AG08395 (cell line): Measurements from ENCODE around the gene FAM89B.

Experiments
- DNase-seq: peaks from one replicate; pipeline ENCODE4 v3.0.0; 2012; ENCODE audit warnings: mixed read lengths, low spot score

The FAM89B gene

DNA sequence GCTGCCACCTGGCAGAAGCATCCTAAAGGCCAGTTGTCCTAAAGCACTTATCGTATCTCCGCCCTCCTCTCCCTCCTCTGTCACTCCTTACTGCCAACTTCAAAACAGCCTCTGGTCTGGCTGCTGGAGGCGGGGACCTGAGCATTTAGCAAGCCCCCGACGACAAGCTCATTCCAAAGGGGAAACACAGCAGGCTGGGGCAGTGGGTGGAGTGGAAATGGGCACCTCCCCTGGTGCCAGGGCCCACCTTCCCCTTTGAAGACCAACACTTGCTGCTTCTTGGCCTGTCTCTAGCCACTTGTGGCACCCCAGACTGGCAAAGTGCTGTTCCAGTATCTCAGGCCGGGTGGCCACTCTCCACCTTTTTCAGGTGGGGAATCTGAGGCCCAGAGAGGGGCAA is 38.1 kb downstream of the FAM89B start:
- no peak for DNase-seq

DNA sequence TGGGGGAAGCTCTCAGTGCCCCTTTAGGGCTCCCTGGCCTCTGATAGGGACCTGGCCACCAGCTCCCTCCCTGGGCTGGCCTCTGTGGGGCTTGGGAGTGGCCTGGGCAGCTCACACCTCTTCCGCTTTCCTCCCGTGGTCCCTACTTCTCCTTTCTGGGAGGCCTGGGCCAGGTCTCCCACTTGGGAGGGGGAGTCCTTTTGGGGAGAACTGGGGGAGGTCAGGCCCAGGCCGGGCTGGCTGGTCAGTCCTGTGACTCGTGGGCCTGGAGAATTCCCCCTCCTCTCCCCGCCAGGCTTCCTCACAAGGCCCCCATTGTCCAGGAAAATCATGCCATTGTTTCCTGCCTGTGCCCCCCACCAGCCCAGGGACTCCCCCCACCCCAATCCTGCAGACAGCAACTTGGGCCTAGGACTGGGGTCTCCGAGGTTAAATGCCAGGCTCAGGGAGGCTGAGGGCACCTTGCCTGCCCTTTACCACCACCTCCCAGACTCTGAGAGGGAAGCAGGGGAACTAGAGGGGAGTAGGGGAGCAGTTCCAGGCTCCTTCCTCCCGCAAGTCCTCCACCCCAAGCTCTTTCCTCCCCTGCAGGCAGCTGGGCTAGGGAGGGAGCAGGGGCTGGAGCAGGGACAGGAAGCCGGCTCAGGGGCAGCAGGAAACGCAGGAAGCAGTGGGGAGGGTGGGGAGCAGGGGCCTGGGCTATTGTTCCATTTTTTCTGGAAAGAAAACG is 38.9 kb downstream of the FAM89B start:
- no peak for DNase-seq

GRCh38 chr11:65611758-65612603 is 39.6 kb downstream of the FAM89B start:
- DNase-seq, result no peak

GRCh38 chr11:65612691-65613090 is 40.4 kb downstream of the FAM89B start:
- no peak for DNase-seq

DNA sequence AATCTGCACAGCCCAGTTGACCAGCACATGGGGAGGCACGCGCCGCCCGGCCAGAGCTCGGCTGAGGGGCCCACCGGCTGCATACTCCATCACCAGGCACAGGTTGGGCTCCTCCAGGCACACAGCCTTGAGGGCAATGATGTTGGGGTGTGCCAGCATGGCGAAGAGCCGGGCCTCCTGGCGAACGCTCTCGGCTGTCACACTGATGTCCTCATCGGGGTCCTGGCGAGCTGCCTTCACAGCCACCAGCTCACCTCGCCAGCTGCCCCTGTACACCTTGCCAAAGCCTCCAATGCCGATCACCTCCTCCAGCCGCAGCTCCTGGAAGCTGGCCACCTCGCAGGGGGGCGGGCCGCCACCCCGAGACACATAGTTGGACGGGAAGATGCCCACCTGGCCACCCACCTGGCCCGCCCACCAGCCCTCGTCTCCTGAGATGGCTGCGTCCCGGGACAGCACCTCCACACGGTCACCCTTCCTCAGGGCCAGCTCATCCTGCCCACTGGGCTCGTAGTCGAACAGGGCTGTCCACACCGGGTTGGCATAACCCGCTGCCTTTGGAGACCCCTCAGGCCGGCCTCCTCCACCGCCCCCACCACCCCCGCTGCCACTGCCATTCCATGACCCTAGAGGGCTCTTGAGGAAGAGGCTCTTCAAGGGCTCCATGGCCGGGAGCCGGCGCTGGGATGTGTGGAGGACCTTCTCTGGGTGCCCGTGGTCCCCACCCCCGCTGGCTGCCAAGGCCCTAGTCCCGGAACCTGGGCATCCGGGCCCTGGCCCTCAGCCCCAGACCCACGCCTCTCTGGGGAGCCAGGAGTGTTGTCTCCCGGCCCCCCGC is 41.0 kb downstream of the FAM89B start:
- peak; percentile 12 for DNase-seq

DNA sequence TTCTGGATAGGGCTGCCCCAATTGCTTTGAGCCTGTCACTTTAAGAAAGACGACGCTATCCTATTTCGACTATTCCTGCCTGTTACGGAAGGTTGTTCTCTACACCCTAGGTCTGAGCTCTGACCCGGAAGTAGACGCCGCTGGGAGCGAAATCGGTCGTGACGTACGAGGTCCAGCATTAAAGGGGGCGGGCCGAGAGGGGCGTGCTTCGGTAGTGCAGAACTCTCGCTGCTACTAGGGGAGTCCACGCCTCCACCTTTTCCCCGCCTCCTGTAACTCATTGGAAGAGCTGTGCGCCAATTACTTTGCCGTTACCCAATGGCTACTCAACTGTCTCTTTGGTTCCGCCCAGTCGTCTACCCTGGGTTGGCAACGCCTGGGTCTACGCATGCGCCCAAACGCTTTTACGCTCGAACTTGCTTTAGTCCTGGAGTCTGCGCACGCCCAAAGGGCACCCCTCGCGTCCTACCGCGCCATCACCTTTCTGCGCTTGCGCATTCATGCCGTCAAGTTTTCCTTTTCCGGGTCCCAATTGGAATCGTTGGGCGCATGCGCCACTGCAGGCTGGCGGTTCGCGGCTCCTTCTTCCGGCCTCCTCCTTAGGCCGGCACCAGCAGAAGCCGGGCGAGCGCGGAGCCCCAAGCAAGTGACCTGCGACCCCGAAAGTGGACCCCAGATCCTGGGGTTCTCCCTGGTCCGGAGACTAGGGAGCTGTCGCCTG is 43.1 kb downstream of the FAM89B start, which contains the start of gene PCNX3:
Gene PCNX3, plus strand, starts transcription at position 548 of the 721 bp plus-strand sequence. CDS start 536 bp downstream, outside the sequence.
- DNase-seq, result peak; percentile 100

DNA sequence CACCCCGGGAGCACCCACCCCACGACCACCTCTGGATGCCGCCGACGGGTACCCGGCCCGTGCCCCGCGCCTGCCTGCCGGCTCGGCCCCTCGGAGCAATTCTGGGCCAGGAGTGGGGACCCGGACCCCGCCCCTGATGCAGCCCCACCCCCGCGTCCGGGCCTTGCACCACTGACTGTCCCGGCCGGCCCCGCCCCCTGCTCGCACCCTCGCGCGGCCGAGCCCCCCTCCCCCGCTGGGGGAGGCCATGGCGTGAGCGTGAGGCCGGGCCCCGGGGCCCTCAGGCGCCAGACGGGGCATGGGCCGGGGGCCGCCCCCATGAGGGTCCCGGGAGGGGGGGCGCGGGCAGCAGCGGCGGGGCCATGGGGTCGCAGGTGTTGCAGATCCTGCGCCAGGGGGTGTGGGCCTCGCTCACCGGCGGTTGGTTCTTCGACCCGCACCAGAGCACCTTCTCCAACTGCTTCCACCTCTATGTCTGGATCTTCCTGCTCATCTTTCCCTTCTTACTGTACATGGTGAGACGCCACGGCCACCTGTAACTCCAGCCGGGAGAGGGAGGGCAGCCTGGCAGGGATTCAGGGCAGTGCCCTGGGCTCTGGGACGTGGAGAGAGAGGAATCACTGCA is 43.7 kb downstream of the FAM89B start:
- DNase-seq, result peak; percentile 48

- no peak for DNase-seq
These were observed 44.2 kb downstream of the FAM89B start for GRCh38 chr11:65616575-65617001.

DNA sequence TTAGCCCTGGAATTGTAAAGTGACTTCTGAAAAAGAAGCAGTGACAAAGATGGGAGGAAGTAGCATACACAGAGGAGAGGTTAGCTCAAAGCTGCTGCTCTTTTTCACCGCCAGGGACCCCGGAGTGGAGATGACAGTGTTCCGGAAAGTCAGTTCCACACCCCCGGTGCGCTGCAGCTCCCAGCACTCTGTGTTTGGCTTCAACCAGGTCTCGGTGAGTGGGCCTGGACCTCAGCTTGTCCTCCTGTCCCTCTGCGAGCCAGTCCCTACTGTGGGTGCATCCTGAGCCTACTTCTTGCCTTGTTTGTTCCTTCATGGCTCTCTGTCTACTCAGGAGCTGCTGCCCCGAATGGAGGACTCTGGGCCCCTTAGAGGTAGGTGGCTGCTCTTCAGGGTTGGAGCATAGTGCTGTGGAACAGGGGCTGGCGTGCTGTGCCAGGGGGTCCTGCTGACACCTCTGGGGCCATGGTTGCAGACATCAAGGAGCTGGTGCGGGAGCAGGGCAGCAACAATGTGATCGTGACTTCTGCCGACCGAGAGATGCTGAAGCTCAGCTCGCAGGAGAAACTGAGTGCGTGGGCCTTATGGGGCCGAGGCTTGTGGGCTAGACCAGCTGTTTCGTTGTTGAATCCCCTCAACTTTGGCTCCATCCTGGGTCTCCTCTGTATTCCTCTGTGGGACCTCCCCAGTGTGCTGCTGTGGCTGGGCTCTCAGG is 45.0 kb downstream of the FAM89B start:
- DNase-seq, result no peak

- no peak for DNase-seq
These were observed 45.8 kb downstream of the FAM89B start for GRCh38 chr11:65617990-65618751.

GRCh38 chr11:65618763-65619162 is 46.4 kb downstream of the FAM89B start:
- no peak for DNase-seq

DNA sequence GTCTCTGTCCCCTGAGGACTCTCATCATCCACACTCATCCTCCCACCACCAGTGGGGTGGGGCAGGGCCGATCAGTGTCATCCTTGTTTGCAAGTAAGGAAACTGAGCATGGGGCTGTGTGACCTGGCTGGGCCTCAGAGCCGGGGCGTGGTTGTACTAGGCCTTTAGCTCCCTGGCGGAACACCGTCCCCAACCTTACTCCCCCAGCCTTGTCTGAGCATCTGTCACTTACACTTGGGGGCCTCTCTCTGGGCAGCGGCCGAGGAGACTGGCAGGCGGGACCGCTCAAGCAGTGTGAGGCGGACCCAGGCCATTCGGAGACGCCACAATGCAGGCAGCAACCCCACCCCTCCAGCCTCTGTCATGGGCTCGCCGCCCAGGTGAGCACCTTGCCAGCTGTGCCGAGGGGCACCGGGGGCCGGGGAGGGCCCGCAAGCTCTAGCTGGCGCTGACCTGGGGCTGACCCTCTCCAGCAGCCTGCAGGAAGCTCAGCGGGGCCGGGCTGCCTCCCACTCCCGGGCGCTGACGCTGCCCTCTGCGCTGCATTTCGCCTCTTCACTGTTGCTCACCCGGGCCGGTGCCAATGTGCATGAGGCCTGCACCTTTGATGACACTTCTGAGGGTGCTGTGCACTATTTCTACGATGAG is 47.1 kb downstream of the FAM89B start:
- DNase-seq, result no peak

GRCh38 chr11:65620666-65621065 is 48.3 kb downstream of the FAM89B start:
- no peak for DNase-seq

- DNase-seq, result no peak
These were observed 49.1 kb downstream of the FAM89B start for GRCh38 chr11:65621460-65621859.

DNA sequence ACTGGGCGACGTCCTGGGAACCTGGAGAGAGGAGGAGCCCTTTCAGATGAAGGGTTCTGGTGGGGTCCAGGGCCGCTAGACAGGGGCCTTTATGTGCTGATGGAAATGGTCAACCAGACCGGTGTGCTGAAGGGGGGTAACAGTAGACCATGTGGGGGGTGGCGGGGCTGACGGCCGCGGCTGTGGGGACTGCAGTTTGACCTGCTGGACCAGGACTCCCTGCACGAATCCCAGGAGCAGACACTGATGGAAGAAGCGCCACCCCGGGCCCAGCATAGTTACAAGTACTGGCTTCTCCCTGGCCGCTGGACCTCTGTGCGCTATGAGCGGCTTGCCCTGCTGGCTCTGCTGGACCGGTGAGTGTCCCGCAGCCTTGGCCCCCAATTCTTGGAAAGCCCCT is 49.7 kb downstream of the FAM89B start:
- no peak for DNase-seq

GRCh38 chr11:65623177-65623576 is 50.8 kb downstream of the FAM89B start:
- no peak for DNase-seq
